ENCODE data around the gene PLA2G4A. TPM values are rescaled to one million over a fixed set of nuclear protein-coding genes. Genes with fewer than 3 reads are reported as not detected.

PLA2G4A gene
- total RNA-seq, 1 donor from 2014 or later = 0.72 TPM

- no peaks in the 10 kb centered on the region for H3K9me3 Mint-ChIP-seq (ENCODE audit: low read depth)
- no peak overlapping the region for H3K27ac Mint-ChIP-seq
- H3K36me3 Mint-ChIP-seq (ENCODE audit: insufficient read depth) = no peaks in the 10 kb centered on the region
- no peak for DNase-seq (ENCODE audit: low spot score, unreplicated experiment)
- no peaks in the 10 kb centered on the region for H3K27me3 Mint-ChIP-seq
- no peak for TF ChIP-seq CTCF (IDR thresholded peaks at IDR 0.05; ENCODE audit: unreplicated experiment)
- no peaks in the 10 kb centered on the region for H3K4me1 Mint-ChIP-seq (ENCODE audit: low read depth)
- no peak overlapping the region for H3K4me3 Mint-ChIP-seq (ENCODE audit: low read depth)
These were observed 125.1 kb downstream of the PLA2G4A start for GRCh38 chr1:186953876-186954275.

GRCh38 chr1:186957314-186957713 lies 128.6 kb downstream of the PLA2G4A start:
- H3K4me1 Mint-ChIP-seq (ENCODE audit: low read depth) = no peaks in the 10 kb centered on the region
- TF ChIP-seq CTCF (IDR thresholded peaks at IDR 0.05; ENCODE audit: unreplicated experiment) = no peak
- no peak for DNase-seq (ENCODE audit: low spot score, unreplicated experiment)
- no peak overlapping the region for H3K4me3 Mint-ChIP-seq (ENCODE audit: low read depth)
- H3K9me3 Mint-ChIP-seq (ENCODE audit: low read depth) = no peaks in the 10 kb centered on the region
- no peaks in the 10 kb centered on the region for H3K36me3 Mint-ChIP-seq (ENCODE audit: insufficient read depth)
- H3K27ac Mint-ChIP-seq = no peak overlapping the region
- H3K27me3 Mint-ChIP-seq = no peaks in the 10 kb centered on the region

- DNase-seq (ENCODE audit: low spot score, unreplicated experiment) = no peak
- Mint-ChIP-seq H3K36me3 (ENCODE audit: insufficient read depth) (no peaks in the 10 kb centered on the region), H3K9me3 (ENCODE audit: low read depth) (no peaks in the 10 kb centered on the region), H3K27ac (no peak overlapping the region), H3K4me3 (ENCODE audit: low read depth) (no peak overlapping the region), H3K27me3 (no peaks in the 10 kb centered on the region), H3K4me1 (ENCODE audit: low read depth) (no peaks in the 10 kb centered on the region)
- no peak for TF ChIP-seq CTCF (IDR thresholded peaks at IDR 0.05; ENCODE audit: unreplicated experiment)
These were observed 129.8 kb downstream of the PLA2G4A start for GRCh38 chr1:186958520-186958919.

- Mint-ChIP-seq H3K9me3 (ENCODE audit: low read depth) (no peaks in the 10 kb centered on the region), H3K4me1 (ENCODE audit: low read depth) (no peaks in the 10 kb centered on the region), H3K36me3 (ENCODE audit: insufficient read depth) (no peaks in the 10 kb centered on the region), H3K27me3 (no peaks in the 10 kb centered on the region), H3K27ac (no peak overlapping the region), H3K4me3 (ENCODE audit: low read depth) (no peak overlapping the region)
- no peak for TF ChIP-seq CTCF (IDR thresholded peaks at IDR 0.05; ENCODE audit: unreplicated experiment)
- DNase-seq (ENCODE audit: low spot score, unreplicated experiment) = no peak
These were observed 132.1 kb downstream of the PLA2G4A start for GRCh38 chr1:186960861-186961260.

GRCh38 chr1:186965847-186966246 lies 137.1 kb downstream of the PLA2G4A start:
- TF ChIP-seq CTCF (IDR thresholded peaks at IDR 0.05; ENCODE audit: unreplicated experiment) = no peak
- no peak overlapping the region for H3K27ac Mint-ChIP-seq

More at GRCh38 chr1:186965847-186966246, 137.1 kb downstream of the PLA2G4A start:
- H3K36me3 Mint-ChIP-seq (ENCODE audit: insufficient read depth) = no peaks in the 10 kb centered on the region
- no peak overlapping the region for H3K4me3 Mint-ChIP-seq (ENCODE audit: low read depth)
- no peaks in the 10 kb centered on the region for H3K27me3 Mint-ChIP-seq
- no peak for DNase-seq (ENCODE audit: low spot score, unreplicated experiment)
- peaks cover 4% of the 10 kb centered on the region for H3K9me3 Mint-ChIP-seq (ENCODE audit: low read depth)
- H3K4me1 Mint-ChIP-seq (ENCODE audit: low read depth) = no peaks in the 10 kb centered on the region
